HCT116 (cell line): ENCODE measurements around the gene KRT24. TPM values are rescaled to one million over a fixed set of nuclear protein-coding genes. Genes with fewer than 3 reads are reported as not detected.

Experiments
- ATAC-seq: fragments of 200-7000 bp; cut with Tn5 transposase; 2 replicates; pipeline ENCODE4 v1.9.1; 2020; ENCODE audit warnings: mild to moderate bottlenecking, moderate library complexity
- BruUV-seq: library from RNA; stranded (reverse); fragments of 400-500 nt; replicated peaks from 2 replicates; lab custom pipeline; 2021; lab: Mats Ljungman, UMichigan
- CTCF ChIA-PET: fragments of 300-600 bp; sonication (Branson Sonifier 250); formaldehyde crosslinking; loops from one replicate; lab custom pipeline; 2021; ENCODE audit warnings: antibody characterized with exemption; lab: Charles Lee
- POLR2A ChIA-PET: fragments of 300-600, 350-600 bp; sonication (Branson Sonifier 250); formaldehyde crosslinking; loops from one replicate; lab custom pipeline; 2021; ENCODE audit warnings: antibody characterized with exemption; lab: Charles Lee
- RAD21 ChIA-PET, 2 experiments: fragments of 300-600 bp; sonication (Branson Sonifier 250); formaldehyde crosslinking; loops; one replicate each; lab custom pipeline; 2023; ENCODE audit warnings: low total read pairs in 2 of 2; ENCODE audit not compliant: uncharacterized antibody in 2 of 2, unreplicated experiment in 2 of 2, low non-redundant PET in 1 of 2; lab: Charles Lee
- DNase-seq: peaks from one replicate; pipeline ENCODE4 v3.0.0-alpha.2; 2010; ENCODE audit warnings: low read depth, low spot score
- H2AFZ ChIP-seq: fragments of 200-600 bp; shearing (Covaris generic), sonication (generic); 2 replicates; pipeline ENCODE4 v1.6.1; 2017; ENCODE audit warnings: low read depth, mixed run types, mixed read lengths, antibody characterized with exemption, low read length; ENCODE audit not compliant: poor library complexity, severe bottlenecking
- H3K27ac ChIP-seq: 2 replicates; pipeline ENCODE4 v1.5.1; 2012; ENCODE audit warnings: low read depth, low read length
- H3K27me3 ChIP-seq: fragments of 200-600 bp; sonication (generic); 2 replicates; pipeline ENCODE4 v1.6.1; 2016; ENCODE audit warnings: mixed run types, low read length, mixed read lengths; ENCODE audit not compliant: insufficient read depth
- H3K36me3 ChIP-seq, 2 experiments: fragments of 200-500 bp in 1 of 2; fragments of 200-600 bp in 1 of 2; sonication (Bioruptor generic) in 1 of 2; sonication (generic) in 1 of 2; 2 replicates each; pipeline versions ENCODE4 v1.5.1 to v1.6.1; 2014 to 2016; ENCODE audit warnings: low read length in 2 of 2, inconsistent platforms in 1 of 2, mixed read lengths in 1 of 2, mixed run types in 1 of 2; ENCODE audit not compliant: insufficient read depth in 2 of 2, control insufficient read depth in 1 of 2
- H3K4me1 ChIP-seq, 2 experiments: fragments of 200-600 bp in 1 of 2; sonication (generic) in 1 of 2; 2 replicates each; pipeline versions ENCODE4 v1.5.1 to v1.6.1; 2012 to 2017; ENCODE audit warnings: low read length in 2 of 2, inconsistent platforms in 1 of 2, mild to moderate bottlenecking in 1 of 2, mixed read lengths in 1 of 2, mixed run types in 1 of 2, moderate library complexity in 1 of 2; ENCODE audit not compliant: insufficient read depth in 2 of 2, control insufficient read depth in 1 of 2
- H3K4me2 ChIP-seq: fragments of 200-600 bp; sonication (generic); 2 replicates; pipeline ENCODE4 v1.6.1; 2017; ENCODE audit warnings: mixed run types, low read length, mixed read lengths
- H3K4me3 ChIP-seq, 2 experiments: fragments of 200-600 bp in 1 of 2; sonication (generic) in 1 of 2; replicated peaks in 1 of 2; 2 replicates each; pipeline ENCODE4 v1.5.1; 2011 to 2016; ENCODE audit warnings: low read length in 2 of 2, control low read depth in 1 of 2, low read depth in 1 of 2, mild to moderate bottlenecking in 1 of 2, mixed read lengths in 1 of 2, mixed run types in 1 of 2
- H3K79me2 ChIP-seq: fragments of 200-600 bp; sonication (generic); 2 replicates; pipeline ENCODE4 v1.6.1; 2017; ENCODE audit warnings: mild to moderate bottlenecking, mixed run types, low read length, moderate library complexity, mixed read lengths; ENCODE audit not compliant: insufficient read depth
- H3K9ac ChIP-seq: fragments of 200-600 bp; sonication (generic); 2 replicates; pipeline ENCODE4 v1.6.1; 2016; ENCODE audit warnings: low read length, mixed read lengths
- H3K9me2 ChIP-seq: fragments of 200-600 bp; sonication (generic), shearing (Covaris generic); 2 replicates; pipeline ENCODE4 v1.6.1; 2017; ENCODE audit warnings: mixed run types, mild to moderate bottlenecking, moderate library complexity; ENCODE audit not compliant: insufficient read depth
- H3K9me3 ChIP-seq, 2 experiments: fragments of 200-500 bp in 1 of 2; fragments of 200-600 bp in 1 of 2; sonication (Bioruptor generic) in 1 of 2; sonication (generic) in 1 of 2; 2 replicates each; pipeline ENCODE4 v1.6.1; 2014 to 2017; ENCODE audit warnings: low read length in 2 of 2, mixed read lengths in 2 of 2, inconsistent platforms in 1 of 2, low read depth in 1 of 2, mild to moderate bottlenecking in 1 of 2, mixed run types in 1 of 2, moderate library complexity in 1 of 2; ENCODE audit not compliant: control insufficient read depth in 1 of 2, insufficient read depth in 1 of 2
- H4K20me1 ChIP-seq: fragments of 200-600 bp; sonication (generic), shearing (Covaris generic); 2 replicates; pipeline ENCODE4 v1.6.1; 2017; ENCODE audit warnings: mixed run types, mild to moderate bottlenecking, moderate library complexity; ENCODE audit not compliant: insufficient read depth
- CBX3 ChIP-seq: IDR thresholded peaks from 2 replicates; pipeline ENCODE4 v1.6.1; 2012; ENCODE audit warnings: low read depth
- CEBPB ChIP-seq: IDR thresholded peaks from 2 replicates; pipeline ENCODE4 v1.6.1; 2012; ENCODE audit warnings: low read depth
- EGR1 ChIP-seq: IDR thresholded peaks from 2 replicates; pipeline ENCODE4 v1.6.1; 2012; ENCODE audit warnings: low read depth
- MAX ChIP-seq: IDR thresholded peaks from 2 replicates; pipeline ENCODE4 v1.6.1; 2012
- POLR2A ChIP-seq: IDR thresholded peaks from 2 replicates; pipeline ENCODE4 v1.7.0; 2011; ENCODE audit warnings: borderline replicate concordance; ENCODE audit not compliant: insufficient read depth, insufficient read length; ENCODE audit errors: extremely low read depth
- POLR2AphosphoS5 ChIP-seq: IDR thresholded peaks from 2 replicates; pipeline ENCODE4 v1.6.1; 2011; ENCODE audit warnings: mild to moderate bottlenecking, low read depth, low read length, moderate library complexity
- RAD21 ChIP-seq: IDR thresholded peaks from 2 replicates; pipeline ENCODE4 v1.6.1; 2012; ENCODE audit warnings: low read depth, mild to moderate bottlenecking
- REST ChIP-seq: IDR thresholded peaks from 2 replicates; pipeline ENCODE4 v1.6.1; 2012; ENCODE audit warnings: low read depth
- SP1 ChIP-seq: IDR thresholded peaks from 2 replicates; pipeline ENCODE4 v1.6.1; 2012; ENCODE audit warnings: low read depth
- TCF7L2 ChIP-seq: IDR thresholded peaks from 2 replicates; pipeline ENCODE4 v1.7.0; 2011; ENCODE audit warnings: borderline replicate concordance, inconsistent platforms; ENCODE audit not compliant: insufficient read depth, insufficient read length; ENCODE audit errors: extremely low read depth
- YY1 ChIP-seq: IDR thresholded peaks from 2 replicates; pipeline ENCODE4 v1.6.1; 2011; ENCODE audit warnings: low read length, low read depth, moderate library complexity, mild to moderate bottlenecking; ENCODE audit not compliant: insufficient replicate concordance; ENCODE audit errors: extremely low read depth
- ZBTB33 ChIP-seq: IDR thresholded peaks from 2 replicates; pipeline ENCODE4 v1.6.1; 2011; ENCODE audit warnings: mild to moderate bottlenecking, low read length, moderate library complexity; ENCODE audit not compliant: insufficient replicate concordance; ENCODE audit errors: extremely low read depth
- ZFX ChIP-seq: fragments of 450-650 bp; IDR thresholded peaks from 2 replicates; pipeline ENCODE4 v1.6.1; 2017
- ZNF274 ChIP-seq: fragments of 200-500 bp; sonication (Bioruptor generic); IDR thresholded peaks from 2 replicates; pipeline ENCODE4 v1.6.1; 2014; ENCODE audit warnings: mild to moderate bottlenecking, low read depth, low read length, inconsistent platforms
- intact Hi-C: fragments of 100-400 bp; cut with micrococcal nuclease; formaldehyde crosslinking; loops from 2 replicates; pipeline ENCODE4 v1.10.0; 2022
- total RNA-seq: library from RNA; stranded (reverse); gene quantifications from one replicate; pipeline ENCODE4 v1.2.1, GENCODE V29; 2021; ENCODE audit not compliant: unreplicated experiment

The KRT24 gene
- total RNA-seq, 1 experiment from 2014 or later = not detected

GRCh38 chr17:40727447-40728231 lies 24.1 kb upstream of the KRT24 start:
- H4K20me1 ChIP-seq = no peaks in the 10 kb centered on the region
- no peak overlapping the region for H3K27ac ChIP-seq
- no peak for ATAC-seq
- no peaks in the 10 kb centered on the region for H3K4me1 ChIP-seq
- H3K36me3 ChIP-seq = no peaks in the 10 kb centered on the region
- no peak overlapping the region for H3K4me3 ChIP-seq
- no peak for DNase-seq
- BruUV-seq = no TSS peak
- intact Hi-C loops = loop anchor here (2.0 kb wide), 1 partner anchor 107 kb away; no protein-coding TSS in a partner anchor
- H3K9me3 ChIP-seq = no peaks in the 10 kb centered on the region
- no peaks in the 10 kb centered on the region for H3K79me2 ChIP-seq
- H2AFZ ChIP-seq = no peak overlapping the region
- H3K9me2 ChIP-seq = no peaks in the 10 kb centered on the region
- ChIA-PET RAD21 (no interaction called here), CTCF (interaction anchor here (1.0 kb wide), 1 partner anchor 10 kb away, joined by 3 read pairs; no protein-coding TSS in a partner anchor), POLR2A (no interaction called here)
- TF ChIP-seq REST (no peak), EGR1 (no peak), CBX3 (no peak), SP1 (no peak), MAX (no peak), POLR2AphosphoS5 (no peak), TCF7L2 (no peak), ZNF274 (no peak), ZBTB33 (no peak), POLR2A (no peak), YY1 (no peak), CEBPB (no peak), ZFX (no peak), RAD21 (no peak)
- no peak overlapping the region for H3K9ac ChIP-seq
- no peaks in the 10 kb centered on the region for H3K27me3 ChIP-seq
- H3K4me2 ChIP-seq = no peak overlapping the region
